ENCODE data around the gene ATP2A1.
"Not testable (repeated sequence)": the region's sequence is repeated elsewhere in the genome, so short reads cannot be mapped to it uniquely, and the experiment has no call there.

Gene ATP2A1

GRCh38 chr16:28883221-28883996, 5.1 kb downstream of the ATP2A1 start:
- DNase-seq: no peak

- no peak for DNase-seq
These were observed 5.8 kb downstream of the ATP2A1 start for GRCh38 chr16:28884045-28884444.

- no peak for DNase-seq
These were observed 8.7 kb downstream of the ATP2A1 start for GRCh38 chr16:28886945-28887344.

GRCh38 chr16:28890355-28890754, 12.1 kb downstream of the ATP2A1 start:
- not testable (repeated sequence) for DNase-seq

- no peak for DNase-seq
These were observed 13.9 kb downstream of the ATP2A1 start for GRCh38 chr16:28891964-28892890.

- DNase-seq: no peak
These were observed 15.0 kb downstream of the ATP2A1 start for GRCh38 chr16:28893291-28893690.

GRCh38 chr16:28895609-28896008, 17.3 kb downstream of the ATP2A1 start:
- DNase-seq: no peak

GRCh38 chr16:28897826-28898225, 19.5 kb downstream of the ATP2A1 start:
- no peak for DNase-seq

- DNase-seq: no peak
These were observed 20.0 kb downstream of the ATP2A1 start for GRCh38 chr16:28898266-28898665.

GRCh38 chr16:28898942-28899341, 20.7 kb downstream of the ATP2A1 start:
- no peak for DNase-seq

- DNase-seq: no peak
These were observed 21.7 kb downstream of the ATP2A1 start for GRCh38 chr16:28899882-28900590.

- no peak for DNase-seq
These were observed 22.3 kb downstream of the ATP2A1 start for GRCh38 chr16:28900601-28901000.

GRCh38 chr16:28901862-28902261, 23.6 kb downstream of the ATP2A1 start:
- DNase-seq: no peak

- no peak for DNase-seq
These were observed 24.6 kb downstream of the ATP2A1 start for GRCh38 chr16:28902909-28903308.

- no peak for DNase-seq
These were observed 25.2 kb downstream of the ATP2A1 start for GRCh38 chr16:28903344-28904042.

GRCh38 chr16:28904363-28904762, 26.1 kb downstream of the ATP2A1 start:
- DNase-seq: no peak

- no peak for DNase-seq
These were observed 26.5 kb downstream of the ATP2A1 start for GRCh38 chr16:28904828-28905227.

GRCh38 chr16:28905229-28905754, 27.0 kb downstream of the ATP2A1 start:
- no peak for DNase-seq

GRCh38 chr16:28905800-28906372, 27.6 kb downstream of the ATP2A1 start:
- no peak for DNase-seq

GRCh38 chr16:28910086-28911031, 32.1 kb downstream of the ATP2A1 start:
- no peak for DNase-seq

- no peak for DNase-seq
These were observed 34.3 kb downstream of the ATP2A1 start for GRCh38 chr16:28912558-28912957.
